GM20000 (cell line): ENCODE results near the gene CGB3.

Experiments used
- DNase-seq: peaks from one replicate; pipeline ENCODE4 v3.0.0; 2012; ENCODE audit warnings: low spot score
- CTCF ChIP-seq: IDR thresholded peaks from 2 replicates; pipeline ENCODE4 v1.5.1; 2012; ENCODE audit warnings: mild to moderate bottlenecking, control low read depth; ENCODE audit errors: extremely low read depth, missing control alignments

The CGB3 gene

GRCh38 chr19:48993175-48994034, 30.7 kb downstream of the CGB3 start, which contains the start of the genes GYS1 and RUVBL2:
Gene GYS1, minus strand, starts transcription at chr19:48993309. Its CDS starts 197 bp downstream, at chr19:48993112.
Gene RUVBL2, plus strand, starts transcription at chr19:48993887. Its CDS starts 25 bp downstream, at chr19:48993912.
- TF ChIP-seq CTCF: peak; percentile 78
- DNase-seq: peak; percentile 98

- no peak for TF ChIP-seq CTCF
- no peak for DNase-seq
These were observed 31.5 kb downstream of the CGB3 start for GRCh38 chr19:48992581-48993174.

GRCh38 chr19:48991873-48992580, 32.1 kb downstream of the CGB3 start:
- TF ChIP-seq CTCF: no peak
- DNase-seq: no peak

- no peak for TF ChIP-seq CTCF
- no peak for DNase-seq
These were observed 33.0 kb downstream of the CGB3 start for GRCh38 chr19:48991011-48991609.

- DNase-seq: no peak
- no peak for TF ChIP-seq CTCF
These were observed 33.7 kb downstream of the CGB3 start for GRCh38 chr19:48990400-48990799.

GRCh38 chr19:48989701-48990291, 34.3 kb downstream of the CGB3 start:
- no peak for TF ChIP-seq CTCF
- no peak for DNase-seq
